DND-41 (cell line): Measurements from ENCODE around the gene C3orf62.

ENCODE experiments used
- EZH2 ChIP-seq: IDR thresholded peaks from 3 replicates; pipeline ENCODE4 v1.6.1; 2012; ENCODE audit warnings: borderline replicate concordance, low read depth, mild to moderate bottlenecking, moderate library complexity, low read length, inconsistent platforms; ENCODE audit not compliant: severe bottlenecking
- TF ChIP-seq, protein P1 (sequence below): IDR thresholded peaks from 2 replicates; pipeline ENCODE4 v1.5.1; 2012; ENCODE audit warnings: borderline replicate concordance, low read length, moderate library complexity, mild to moderate bottlenecking; ENCODE audit not compliant: poor library complexity, severe bottlenecking; ENCODE audit errors: extremely low read depth

DNA sequence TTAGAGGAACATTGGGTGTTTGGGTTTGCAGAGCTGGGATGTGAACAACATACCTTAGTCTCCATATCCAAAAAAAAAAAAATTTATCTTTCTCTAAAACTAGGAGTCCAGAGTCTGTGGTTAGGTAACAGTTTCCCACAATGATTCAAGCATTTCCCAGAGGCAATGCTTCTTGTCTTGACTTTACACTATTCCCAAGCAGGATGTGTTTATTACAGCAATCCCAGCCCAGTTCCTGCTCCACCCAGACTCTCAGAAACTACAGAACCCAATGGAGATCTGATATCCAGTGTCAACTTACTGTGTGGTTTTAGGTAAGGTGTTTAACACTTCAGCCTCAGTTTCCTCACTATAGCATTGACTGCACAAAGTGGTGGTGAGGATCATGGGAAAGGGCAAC lies 2.3 kb upstream of the C3orf62 start:
- no peak for TF ChIP-seq EZH2
- TF ChIP-seq, protein P1, sequence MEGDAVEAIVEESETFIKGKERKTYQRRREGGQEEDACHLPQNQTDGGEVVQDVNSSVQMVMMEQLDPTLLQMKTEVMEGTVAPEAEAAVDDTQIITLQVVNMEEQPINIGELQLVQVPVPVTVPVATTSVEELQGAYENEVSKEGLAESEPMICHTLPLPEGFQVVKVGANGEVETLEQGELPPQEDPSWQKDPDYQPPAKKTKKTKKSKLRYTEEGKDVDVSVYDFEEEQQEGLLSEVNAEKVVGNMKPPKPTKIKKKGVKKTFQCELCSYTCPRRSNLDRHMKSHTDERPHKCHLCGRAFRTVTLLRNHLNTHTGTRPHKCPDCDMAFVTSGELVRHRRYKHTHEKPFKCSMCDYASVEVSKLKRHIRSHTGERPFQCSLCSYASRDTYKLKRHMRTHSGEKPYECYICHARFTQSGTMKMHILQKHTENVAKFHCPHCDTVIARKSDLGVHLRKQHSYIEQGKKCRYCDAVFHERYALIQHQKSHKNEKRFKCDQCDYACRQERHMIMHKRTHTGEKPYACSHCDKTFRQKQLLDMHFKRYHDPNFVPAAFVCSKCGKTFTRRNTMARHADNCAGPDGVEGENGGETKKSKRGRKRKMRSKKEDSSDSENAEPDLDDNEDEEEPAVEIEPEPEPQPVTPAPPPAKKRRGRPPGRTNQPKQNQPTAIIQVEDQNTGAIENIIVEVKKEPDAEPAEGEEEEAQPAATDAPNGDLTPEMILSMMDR, result no peak
